HG02763 (cell line): ENCODE data around the gene RIMBP2.
"Not testable (repeated sequence)": the region's sequence is repeated elsewhere in the genome, so short reads cannot be mapped to it uniquely, and the experiment has no call there.

Experiments
- ATAC-seq: cut with Tn5 transposase; IDR thresholded peaks from one replicate; pipeline ENCODE4 v1.9.1; 2021; ENCODE audit warnings: mild to moderate bottlenecking, moderate library complexity; ENCODE audit not compliant: unreplicated experiment

The RIMBP2 gene

GRCh38 chr12:130661486-130662255 is 54.4 kb downstream of the RIMBP2 start:
- ATAC-seq, result no peak

GRCh38 chr12:130661059-130661458 is 55.0 kb downstream of the RIMBP2 start:
- ATAC-seq, result no peak

GRCh38 chr12:130658145-130658911 is 57.8 kb downstream of the RIMBP2 start:
- ATAC-seq, result no peak

GRCh38 chr12:130656411-130656810 is 59.7 kb downstream of the RIMBP2 start:
- ATAC-seq, result no peak

- no peak for ATAC-seq
Measured at GRCh38 chr12:130655881-130656280, 60.2 kb downstream of the RIMBP2 start.

GRCh38 chr12:130655010-130655409 is 61.1 kb downstream of the RIMBP2 start:
- no peak for ATAC-seq

- no peak for ATAC-seq
Measured at GRCh38 chr12:130651188-130651959, 64.7 kb downstream of the RIMBP2 start.

- ATAC-seq, result no peak
Measured at GRCh38 chr12:130650131-130650530, 66.0 kb downstream of the RIMBP2 start.

- no peak for ATAC-seq
Measured at GRCh38 chr12:130649101-130650045, 66.7 kb downstream of the RIMBP2 start.

GRCh38 chr12:130647814-130648213 is 68.3 kb downstream of the RIMBP2 start:
- ATAC-seq, result no peak

- no peak for ATAC-seq
Measured at GRCh38 chr12:130646716-130647370, 69.3 kb downstream of the RIMBP2 start.

GRCh38 chr12:130646191-130646590 is 69.9 kb downstream of the RIMBP2 start:
- ATAC-seq, result not testable (repeated sequence)

GRCh38 chr12:130645751-130646150 is 70.3 kb downstream of the RIMBP2 start:
- ATAC-seq, result no peak

GRCh38 chr12:130644566-130644965 is 71.5 kb downstream of the RIMBP2 start:
- ATAC-seq, result no peak

- ATAC-seq, result no peak
Measured at GRCh38 chr12:130644146-130644545, 72.0 kb downstream of the RIMBP2 start.

GRCh38 chr12:130642856-130643255 is 73.2 kb downstream of the RIMBP2 start:
- no peak for ATAC-seq

GRCh38 chr12:130641533-130642184 is 74.4 kb downstream of the RIMBP2 start:
- no peak for ATAC-seq

GRCh38 chr12:130640901-130641300 is 75.2 kb downstream of the RIMBP2 start:
- ATAC-seq, result no peak

- no peak for ATAC-seq
Measured at GRCh38 chr12:130640496-130640895, 75.6 kb downstream of the RIMBP2 start.
